ENCODE measurements around the gene CDH11.

DNA sequence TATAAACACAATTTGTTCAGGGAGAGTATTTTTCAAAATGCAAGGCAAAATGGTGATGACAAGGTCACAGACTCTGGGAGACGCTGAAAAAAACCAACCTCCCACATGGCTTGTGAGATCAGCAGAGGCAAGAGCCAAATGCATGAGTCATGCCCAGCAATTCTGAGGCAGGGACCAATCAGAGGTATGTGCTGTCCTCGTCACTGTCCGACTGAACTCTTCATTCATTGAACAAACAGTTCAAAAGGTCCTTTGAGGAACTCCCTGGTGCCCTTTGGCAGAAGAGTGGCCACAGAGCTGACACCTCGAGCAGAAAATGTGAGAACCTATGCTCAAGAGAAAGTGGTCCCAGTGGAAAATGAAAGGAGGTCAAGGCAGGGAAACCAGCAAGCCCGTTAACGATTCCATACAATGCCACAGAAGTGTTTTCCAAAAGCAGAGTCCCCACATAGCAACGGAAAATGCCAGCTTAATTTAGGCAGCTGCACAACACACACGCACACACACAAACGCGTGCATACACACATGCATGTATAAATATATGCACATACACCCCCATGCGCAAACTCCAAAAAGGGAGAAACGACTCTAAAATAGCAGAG is 50.9 kb downstream of the CDH11 start:
- TF ChIP-seq, protein P1, sequence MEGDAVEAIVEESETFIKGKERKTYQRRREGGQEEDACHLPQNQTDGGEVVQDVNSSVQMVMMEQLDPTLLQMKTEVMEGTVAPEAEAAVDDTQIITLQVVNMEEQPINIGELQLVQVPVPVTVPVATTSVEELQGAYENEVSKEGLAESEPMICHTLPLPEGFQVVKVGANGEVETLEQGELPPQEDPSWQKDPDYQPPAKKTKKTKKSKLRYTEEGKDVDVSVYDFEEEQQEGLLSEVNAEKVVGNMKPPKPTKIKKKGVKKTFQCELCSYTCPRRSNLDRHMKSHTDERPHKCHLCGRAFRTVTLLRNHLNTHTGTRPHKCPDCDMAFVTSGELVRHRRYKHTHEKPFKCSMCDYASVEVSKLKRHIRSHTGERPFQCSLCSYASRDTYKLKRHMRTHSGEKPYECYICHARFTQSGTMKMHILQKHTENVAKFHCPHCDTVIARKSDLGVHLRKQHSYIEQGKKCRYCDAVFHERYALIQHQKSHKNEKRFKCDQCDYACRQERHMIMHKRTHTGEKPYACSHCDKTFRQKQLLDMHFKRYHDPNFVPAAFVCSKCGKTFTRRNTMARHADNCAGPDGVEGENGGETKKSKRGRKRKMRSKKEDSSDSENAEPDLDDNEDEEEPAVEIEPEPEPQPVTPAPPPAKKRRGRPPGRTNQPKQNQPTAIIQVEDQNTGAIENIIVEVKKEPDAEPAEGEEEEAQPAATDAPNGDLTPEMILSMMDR (IDR thresholded peaks at IDR 0.05), result no peak
- no peak for TF ChIP-seq ZFX (IDR thresholded peaks at IDR 0.05; ENCODE audit: borderline replicate concordance)

Data from 22Rv1 (cell line).